ENCODE data around the gene SPINK4. TPM values are rescaled to one million over a fixed set of nuclear protein-coding genes. Genes with fewer than 3 reads are reported as not detected.

The SPINK4 gene
- total and polyA plus RNA-seq, 2 donors (not counting 1 experiment from before 2014, with no cell fraction given): not detected

- 90% methylated on average over 2 of the region's 3 CpGs for WGBS (ENCODE audit: insufficient coverage)
- H3K36me3 ChIP-seq (replicated peaks in 1 of 2; ENCODE audit: control extremely low read depth in 1 of 2, control insufficient read depth in 1 of 2, extremely low read depth in 1 of 2, insufficient read depth in 2 of 2, low read length in 1 of 2): no peaks in the 10 kb centered on the region
- H3K4me1 Mint-ChIP-seq: peaks cover 4% of the 10 kb centered on the region
- H3K9me3 ChIP-seq (ENCODE audit: control extremely low read depth in 1 of 3, control insufficient read depth in 2 of 3, insufficient read depth in 1 of 3, low read length in 2 of 3): no peaks in the 10 kb centered on the region
- H3K4me2 ChIP-seq (replicated peaks; ENCODE audit: low read depth, low read length, poor library complexity, severe bottlenecking): no peak overlapping the region
- H3K9me3 Mint-ChIP-seq (ENCODE audit: insufficient read depth): no peaks in the 10 kb centered on the region
- DNase-seq (no peak), ATAC-seq (ENCODE audit: low read depth) (no peak)
- no peak overlapping the region for H3K27ac ChIP-seq (ENCODE audit: low read length in 2 of 2)
- no peaks in the 10 kb centered on the region for H3K79me2 ChIP-seq (ENCODE audit: control insufficient read depth, insufficient read depth, low read length)
- no peak overlapping the region for H3K9ac ChIP-seq (ENCODE audit: low read length)
- H4K20me1 ChIP-seq (ENCODE audit: control insufficient read depth, insufficient read depth, low read length, poor library complexity, severe bottlenecking): no peaks in the 10 kb centered on the region
- intact Hi-C loops (cut with micrococcal nuclease): no loop called here
- ChIA-PET POLR2A (no interaction called here), CTCF (interaction anchor here (1.0 to 1.9 kb wide), 3 partner anchors 9 to 128 kb away, joined by 3 to 6 read pairs (median 3); no protein-coding TSS in a partner anchor)
- H3K4me3 Mint-ChIP-seq: no peak overlapping the region
- H3K27me3 Mint-ChIP-seq: no peaks in the 10 kb centered on the region
- H3K27me3 ChIP-seq (replicated peaks in 1 of 4; ENCODE audit: control extremely low read depth in 1 of 4, control insufficient read depth in 3 of 4, insufficient read depth in 4 of 4, low read length in 3 of 4): peaks cover 0 to 3% (median 0%) of the 10 kb centered on the region in 4 experiments
- H2AFZ ChIP-seq (ENCODE audit: insufficient read depth, low read depth, low read length, poor library complexity, severe bottlenecking): no peak overlapping the region
- TF ChIP-seq, protein P1, sequence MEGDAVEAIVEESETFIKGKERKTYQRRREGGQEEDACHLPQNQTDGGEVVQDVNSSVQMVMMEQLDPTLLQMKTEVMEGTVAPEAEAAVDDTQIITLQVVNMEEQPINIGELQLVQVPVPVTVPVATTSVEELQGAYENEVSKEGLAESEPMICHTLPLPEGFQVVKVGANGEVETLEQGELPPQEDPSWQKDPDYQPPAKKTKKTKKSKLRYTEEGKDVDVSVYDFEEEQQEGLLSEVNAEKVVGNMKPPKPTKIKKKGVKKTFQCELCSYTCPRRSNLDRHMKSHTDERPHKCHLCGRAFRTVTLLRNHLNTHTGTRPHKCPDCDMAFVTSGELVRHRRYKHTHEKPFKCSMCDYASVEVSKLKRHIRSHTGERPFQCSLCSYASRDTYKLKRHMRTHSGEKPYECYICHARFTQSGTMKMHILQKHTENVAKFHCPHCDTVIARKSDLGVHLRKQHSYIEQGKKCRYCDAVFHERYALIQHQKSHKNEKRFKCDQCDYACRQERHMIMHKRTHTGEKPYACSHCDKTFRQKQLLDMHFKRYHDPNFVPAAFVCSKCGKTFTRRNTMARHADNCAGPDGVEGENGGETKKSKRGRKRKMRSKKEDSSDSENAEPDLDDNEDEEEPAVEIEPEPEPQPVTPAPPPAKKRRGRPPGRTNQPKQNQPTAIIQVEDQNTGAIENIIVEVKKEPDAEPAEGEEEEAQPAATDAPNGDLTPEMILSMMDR (IDR thresholded peaks at IDR 0.05): no peak
- no peak for TF ChIP-seq EZH2 (IDR thresholded peaks at IDR 0.05; ENCODE audit: borderline replicate concordance, insufficient read depth, low read depth, low read length, poor library complexity, severe bottlenecking)
- H3K4me1 ChIP-seq (ENCODE audit: control insufficient read depth in 2 of 2, insufficient read depth in 2 of 2, low read length in 2 of 2): no peaks in the 10 kb centered on the region
- no peak overlapping the region for H3K27ac Mint-ChIP-seq
- H3K4me3 ChIP-seq (ENCODE audit: control extremely low read depth in 1 of 5, extremely low read depth in 1 of 5, insufficient read depth in 1 of 5, low read depth in 2 of 5, low read length in 4 of 5): no peak overlapping the region
These were observed 28.1 kb upstream of the SPINK4 start for GRCh38 chr9:33211695-33212393.
